ENCODE measurements around the gene UBN2.

- TF ChIP-seq, protein P1, sequence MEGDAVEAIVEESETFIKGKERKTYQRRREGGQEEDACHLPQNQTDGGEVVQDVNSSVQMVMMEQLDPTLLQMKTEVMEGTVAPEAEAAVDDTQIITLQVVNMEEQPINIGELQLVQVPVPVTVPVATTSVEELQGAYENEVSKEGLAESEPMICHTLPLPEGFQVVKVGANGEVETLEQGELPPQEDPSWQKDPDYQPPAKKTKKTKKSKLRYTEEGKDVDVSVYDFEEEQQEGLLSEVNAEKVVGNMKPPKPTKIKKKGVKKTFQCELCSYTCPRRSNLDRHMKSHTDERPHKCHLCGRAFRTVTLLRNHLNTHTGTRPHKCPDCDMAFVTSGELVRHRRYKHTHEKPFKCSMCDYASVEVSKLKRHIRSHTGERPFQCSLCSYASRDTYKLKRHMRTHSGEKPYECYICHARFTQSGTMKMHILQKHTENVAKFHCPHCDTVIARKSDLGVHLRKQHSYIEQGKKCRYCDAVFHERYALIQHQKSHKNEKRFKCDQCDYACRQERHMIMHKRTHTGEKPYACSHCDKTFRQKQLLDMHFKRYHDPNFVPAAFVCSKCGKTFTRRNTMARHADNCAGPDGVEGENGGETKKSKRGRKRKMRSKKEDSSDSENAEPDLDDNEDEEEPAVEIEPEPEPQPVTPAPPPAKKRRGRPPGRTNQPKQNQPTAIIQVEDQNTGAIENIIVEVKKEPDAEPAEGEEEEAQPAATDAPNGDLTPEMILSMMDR (IDR thresholded peaks at IDR 0.05): peak in 1 of 6 experiments; percentile 28
- peak in 2 of 4 donors; percentile 30 to 66 for TF ChIP-seq POLR2A (IDR thresholded peaks at IDR 0.05)
Observed at GRCh38 chr7:139230774-139231512, at the start of gene UBN2.

Data from esophagus squamous epithelium (tissue), 4 donors.